ENCODE results near the gene ACSS3.

GRCh38 chr12:81086342-81086741 is 8.5 kb downstream of the ACSS3 start:
- TF ChIP-seq FOSL1 (IDR thresholded peaks at IDR 0.05; ENCODE audit: insufficient read depth, low read depth, low read length) (no peak), EZH2 (IDR thresholded peaks at IDR 0.05; ENCODE audit: low read depth, low read length, severe bottlenecking) (no peak)

All from H1 (cell line).